GM19452 (cell line): ENCODE results near the gene VWC2.

Experiments
- ATAC-seq: cut with Tn5 transposase; IDR thresholded peaks from one replicate; pipeline ENCODE4 v1.9.1; 2021; ENCODE audit not compliant: unreplicated experiment

VWC2 gene

GRCh38 chr7:49773218-49773935 is at the start of gene VWC2:
Gene VWC2, plus strand, starts transcription at chr7:49773638. Its CDS starts 1,798 bp downstream, at chr7:49775436.
- ATAC-seq: no peak

- ATAC-seq: no peak
These were observed 49.4 kb upstream of the VWC2 start for GRCh38 chr7:49724071-49724470.

DNA sequence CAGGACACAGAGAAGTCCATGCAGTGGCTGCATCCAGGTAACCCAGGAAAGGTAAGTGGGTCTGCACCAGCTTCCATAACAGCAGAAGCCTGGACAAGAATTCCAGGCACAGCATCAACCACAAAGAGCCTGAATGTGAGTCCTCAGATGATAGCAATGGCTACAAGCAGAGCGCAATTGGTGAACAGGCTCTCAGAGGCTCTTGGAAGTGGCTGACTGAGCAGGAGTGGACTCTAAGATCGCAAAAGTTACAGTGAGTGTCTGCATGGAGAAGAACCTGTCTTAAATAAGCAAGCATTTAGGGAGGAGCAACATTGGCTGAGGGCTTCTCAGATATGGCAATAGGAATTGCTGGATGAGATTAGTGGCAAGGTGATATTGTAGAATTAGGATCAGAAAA is 41.6 kb upstream of the VWC2 start:
- ATAC-seq: no peak

DNA sequence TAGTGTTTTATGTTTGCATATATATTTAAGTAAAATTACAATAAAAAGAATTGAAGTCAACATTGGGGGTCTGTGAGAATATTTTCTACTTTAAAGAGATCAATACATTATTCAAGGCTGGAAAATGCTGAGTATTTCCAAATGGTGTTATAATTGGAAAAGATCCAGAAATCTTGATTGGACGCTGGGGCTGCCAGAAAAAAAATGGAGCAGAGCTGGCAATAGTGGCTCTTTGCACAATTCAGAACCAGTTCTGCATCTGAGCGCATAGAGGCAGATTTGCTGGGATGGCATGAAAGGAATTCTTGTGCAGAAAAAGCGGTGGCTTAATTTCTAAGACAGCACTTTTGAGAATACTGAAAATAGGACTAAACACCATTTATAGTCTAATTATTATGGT is 10.8 kb upstream of the VWC2 start:
- no peak for ATAC-seq

DNA sequence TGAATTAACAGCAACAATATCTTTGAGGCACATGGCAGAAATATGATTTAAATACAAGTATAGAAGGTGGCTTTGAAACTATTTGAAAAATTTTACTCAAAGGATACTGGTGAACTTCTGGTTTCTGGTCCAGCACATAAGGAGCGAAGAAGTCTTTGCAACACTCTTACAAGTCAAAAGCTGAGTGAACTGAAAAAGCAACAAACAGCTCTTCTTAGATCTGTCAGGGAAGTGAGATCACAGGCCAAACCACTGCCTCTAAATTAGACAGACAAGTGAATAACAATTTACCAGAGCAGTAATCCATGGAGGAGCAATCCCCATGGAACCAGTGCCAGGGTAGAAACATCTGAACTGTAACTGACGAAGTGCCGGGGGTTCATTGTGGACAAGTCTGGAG is 9.6 kb upstream of the VWC2 start:
- no peak for ATAC-seq

- ATAC-seq: peak; percentile 90
These were observed 6.5 kb upstream of the VWC2 start for GRCh38 chr7:49766966-49767365.

GRCh38 chr7:49767719-49768118 is 5.7 kb upstream of the VWC2 start:
- ATAC-seq: no peak

GRCh38 chr7:49768254-49768653 is 5.2 kb upstream of the VWC2 start:
- no peak for ATAC-seq

DNA sequence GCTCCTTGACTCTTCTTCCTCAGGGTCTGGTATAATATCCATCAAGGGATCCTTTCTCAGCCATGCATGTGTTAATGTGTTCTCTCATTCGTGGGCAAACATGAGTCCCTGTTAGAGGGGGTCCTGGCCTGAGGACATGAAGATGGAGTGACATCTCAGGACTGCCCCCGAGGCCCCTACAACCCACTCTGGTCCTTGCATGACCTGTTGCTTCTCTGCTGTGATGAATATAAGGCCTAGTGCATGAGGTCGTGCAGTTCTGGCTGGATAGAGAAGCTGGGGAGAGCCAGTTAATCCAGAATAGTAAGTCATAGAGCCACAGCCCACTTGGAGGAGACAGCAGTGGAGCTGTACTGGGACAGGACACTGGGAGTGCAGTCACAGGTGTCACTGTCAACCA is 4.6 kb upstream of the VWC2 start:
- no peak for ATAC-seq

- no peak for ATAC-seq
These were observed 4.1 kb upstream of the VWC2 start for GRCh38 chr7:49769285-49769857.

GRCh38 chr7:49770838-49771237 is 2.6 kb upstream of the VWC2 start:
- ATAC-seq: no peak

GRCh38 chr7:49771427-49772176 is 1.8 kb upstream of the VWC2 start:
- peak; percentile 24 for ATAC-seq

- no peak for ATAC-seq
These were observed 571 bp upstream of the VWC2 start for GRCh38 chr7:49772916-49773217.

DNA sequence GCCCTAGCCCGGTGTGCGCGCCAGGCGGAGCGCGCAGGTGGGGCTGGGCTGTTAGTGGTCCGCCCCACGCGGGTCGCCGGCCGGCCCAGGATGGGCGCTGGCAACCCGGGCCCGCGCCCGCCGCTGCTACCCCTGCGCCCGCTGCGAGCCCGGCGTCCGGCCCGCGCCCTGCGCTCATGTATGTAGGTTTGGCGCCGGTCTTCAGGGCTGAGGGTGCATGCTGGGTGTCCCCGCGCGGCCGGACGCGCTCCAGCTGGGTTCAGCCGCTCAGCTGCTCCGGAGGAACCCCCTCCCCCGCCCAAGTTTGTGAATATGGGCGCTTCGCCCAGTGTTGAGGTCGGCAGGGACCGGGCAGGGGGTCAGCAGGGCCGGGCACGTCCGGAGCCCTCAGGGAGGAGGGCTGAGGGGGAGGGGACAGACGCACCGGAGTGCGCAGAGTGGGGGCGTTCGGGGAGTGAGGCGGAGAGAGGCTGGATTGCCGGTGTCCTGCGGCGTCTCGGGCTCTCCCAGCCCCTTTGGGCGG is 559 bp downstream of the VWC2 start:
- no peak for ATAC-seq

GRCh38 chr7:49774459-49775064 is 1.1 kb downstream of the VWC2 start:
- ATAC-seq: no peak

DNA sequence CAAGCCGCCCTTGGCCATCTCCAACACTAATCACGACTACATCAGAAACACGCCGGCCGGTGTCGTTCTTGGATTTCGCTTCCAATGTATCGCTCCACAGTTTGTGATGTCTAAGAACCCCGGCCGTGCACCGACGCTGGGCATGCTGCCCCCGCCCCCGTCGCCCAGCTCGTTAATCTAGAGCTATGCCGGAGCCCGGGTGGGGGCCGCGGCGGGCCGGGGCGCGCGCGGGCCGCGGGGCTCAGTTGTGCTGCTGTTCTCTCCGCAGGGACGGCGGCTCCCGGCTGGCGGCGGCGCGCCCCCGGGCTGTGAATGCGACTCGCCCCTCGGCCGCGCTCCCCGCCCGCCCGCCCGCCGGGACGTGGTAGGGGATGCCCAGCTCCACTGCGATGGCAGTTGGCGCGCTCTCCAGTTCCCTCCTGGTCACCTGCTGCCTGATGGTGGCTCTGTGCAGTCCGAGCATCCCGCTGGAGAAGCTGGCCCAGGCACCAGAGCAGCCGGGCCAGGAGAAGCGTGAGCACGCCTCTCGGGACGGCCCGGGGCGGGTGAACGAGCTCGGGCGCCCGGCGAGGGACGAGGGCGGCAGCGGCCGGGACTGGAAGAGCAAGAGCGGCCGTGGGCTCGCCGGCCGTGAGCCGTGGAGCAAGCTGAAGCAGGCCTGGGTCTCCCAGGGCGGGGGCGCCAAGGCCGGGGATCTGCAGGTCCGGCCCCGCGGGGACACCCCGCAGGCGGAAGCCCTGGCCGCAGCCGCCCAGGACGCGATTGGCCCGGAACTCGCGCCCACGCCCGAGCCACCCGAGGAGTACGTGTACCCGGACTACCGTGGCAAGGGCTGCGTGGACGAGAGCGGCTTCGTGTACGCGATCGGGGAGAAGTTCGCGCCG is 1.9 kb downstream of the VWC2 start:
- ATAC-seq: no peak

DNA sequence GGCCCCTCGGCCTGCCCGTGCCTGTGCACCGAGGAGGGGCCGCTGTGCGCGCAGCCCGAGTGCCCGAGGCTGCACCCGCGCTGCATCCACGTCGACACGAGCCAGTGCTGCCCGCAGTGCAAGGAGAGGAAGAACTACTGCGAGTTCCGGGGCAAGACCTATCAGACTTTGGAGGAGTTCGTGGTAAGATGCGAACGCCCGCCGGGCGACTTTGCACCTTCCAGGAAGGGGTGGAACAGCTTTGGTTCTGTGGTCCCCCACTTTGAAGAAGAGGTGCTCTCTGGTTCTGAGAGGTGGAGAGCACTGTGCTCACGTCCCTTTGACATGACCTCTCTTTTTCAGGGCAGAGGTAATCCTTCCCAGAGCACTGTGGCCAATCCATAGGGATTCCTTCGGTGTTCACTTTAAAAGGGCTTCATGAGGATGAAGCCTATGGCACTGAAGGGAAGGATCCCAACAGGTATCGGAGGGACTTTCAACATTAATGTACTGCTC is 2.6 kb downstream of the VWC2 start:
- no peak for ATAC-seq

GRCh38 chr7:49776994-49777393 is 3.6 kb downstream of the VWC2 start:
- no peak for ATAC-seq

- no peak for ATAC-seq
These were observed 5.4 kb downstream of the VWC2 start for GRCh38 chr7:49778731-49779270.

DNA sequence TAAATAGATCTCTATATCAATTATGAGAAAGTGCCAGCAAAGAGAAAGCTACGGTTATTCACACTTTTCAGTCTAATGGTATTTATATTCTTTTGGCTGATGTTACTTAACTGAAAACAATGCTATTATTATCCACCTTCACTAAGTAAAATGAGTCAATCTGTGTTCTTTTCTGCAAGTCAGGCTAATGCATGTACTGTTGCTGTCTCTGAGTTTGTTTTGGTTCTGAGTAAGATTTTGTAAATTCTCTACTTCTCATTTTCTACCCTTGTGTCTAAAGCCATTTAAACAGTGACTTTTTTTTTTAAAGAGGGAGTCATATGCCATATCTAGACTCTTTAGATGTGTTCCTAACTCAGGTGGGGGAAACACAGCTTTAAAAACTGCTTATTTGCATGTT is 7.5 kb downstream of the VWC2 start:
- no peak for ATAC-seq
